GM19438 (cell line): Measurements from ENCODE around the gene TMBIM6.
"Not testable (repeated sequence)": the region's sequence is repeated elsewhere in the genome, so short reads cannot be mapped to it uniquely, and the experiment has no call there.

Source experiments
- ATAC-seq: cut with Tn5 transposase; IDR thresholded peaks from one replicate; pipeline ENCODE4 v1.9.1; 2021; ENCODE audit warnings: low read depth; ENCODE audit not compliant: unreplicated experiment

The TMBIM6 gene

DNA sequence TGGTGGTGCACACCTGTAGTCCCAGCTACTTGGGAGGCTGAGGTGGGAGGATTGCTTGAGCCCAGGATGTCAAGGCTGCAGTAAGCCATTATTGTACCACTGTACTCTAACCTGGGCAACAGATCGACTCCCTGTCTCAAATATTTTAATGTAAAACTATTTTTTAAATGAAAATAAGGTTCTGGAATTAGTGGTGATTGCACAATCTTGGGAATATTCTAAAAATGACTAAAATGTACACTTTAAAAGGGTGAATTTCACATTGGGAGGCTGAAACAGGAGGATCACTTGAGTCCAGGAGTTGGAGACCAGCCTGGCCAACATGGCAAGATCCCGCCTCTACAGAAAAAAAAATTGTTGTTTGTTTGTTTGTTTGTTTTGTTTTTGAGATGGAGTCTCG lies 12.9 kb upstream of the TMBIM6 start:
- ATAC-seq, result no peak

DNA sequence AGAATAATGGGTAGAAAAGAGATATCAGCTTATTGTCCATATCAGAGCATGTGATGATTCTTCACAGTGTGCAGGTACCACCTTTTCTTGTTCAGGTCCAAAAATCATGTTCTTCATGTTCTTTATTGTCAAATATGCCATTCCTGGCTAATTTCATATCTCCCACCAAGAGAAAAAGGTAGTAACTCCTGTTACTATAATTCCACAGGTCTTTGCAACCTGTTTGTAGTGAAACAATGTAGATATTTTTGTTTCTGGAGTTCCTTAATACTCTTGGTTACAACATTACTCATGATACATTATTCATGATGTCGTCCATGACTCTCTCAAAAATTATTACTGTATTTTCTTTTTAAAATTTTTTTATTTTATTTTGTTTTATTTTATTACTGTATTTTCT lies 11.3 kb upstream of the TMBIM6 start:
- no peak for ATAC-seq

DNA sequence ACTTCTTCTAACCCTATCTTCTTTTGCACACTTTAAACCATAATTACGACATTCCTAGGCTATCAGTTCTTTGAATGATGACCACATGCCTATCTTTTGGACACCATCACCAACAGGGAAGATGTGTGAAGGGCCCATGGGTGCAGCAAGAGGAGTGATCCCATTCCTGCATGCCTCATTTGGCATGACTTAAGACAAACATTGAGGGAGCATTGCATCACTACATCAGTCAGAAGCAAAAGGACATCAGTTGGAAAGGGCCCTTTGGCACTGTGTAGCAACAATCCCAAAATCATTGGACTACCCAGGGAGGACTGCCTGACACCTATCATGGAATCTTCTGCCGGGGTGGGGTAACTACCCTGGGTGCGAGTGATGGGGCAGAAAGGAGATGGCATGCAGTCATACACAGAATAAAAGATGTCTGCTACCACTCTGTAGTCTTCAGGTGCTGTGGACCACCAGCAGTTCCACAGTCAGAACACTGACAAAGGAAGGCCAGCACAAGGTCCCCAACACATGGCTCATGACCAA lies 10.7 kb upstream of the TMBIM6 start:
- no peak for ATAC-seq

- ATAC-seq, result no peak
These were observed 7.9 kb upstream of the TMBIM6 start for GRCh38 chr12:49733219-49734017.

- ATAC-seq, result not testable (repeated sequence)
These were observed 6.5 kb upstream of the TMBIM6 start for GRCh38 chr12:49734900-49735299.

- not testable (repeated sequence) for ATAC-seq
These were observed 2.6 kb upstream of the TMBIM6 start for GRCh38 chr12:49738721-49739120.

GRCh38 chr12:49740277-49740676 lies 1.1 kb upstream of the TMBIM6 start:
- ATAC-seq, result not testable (repeated sequence)

DNA sequence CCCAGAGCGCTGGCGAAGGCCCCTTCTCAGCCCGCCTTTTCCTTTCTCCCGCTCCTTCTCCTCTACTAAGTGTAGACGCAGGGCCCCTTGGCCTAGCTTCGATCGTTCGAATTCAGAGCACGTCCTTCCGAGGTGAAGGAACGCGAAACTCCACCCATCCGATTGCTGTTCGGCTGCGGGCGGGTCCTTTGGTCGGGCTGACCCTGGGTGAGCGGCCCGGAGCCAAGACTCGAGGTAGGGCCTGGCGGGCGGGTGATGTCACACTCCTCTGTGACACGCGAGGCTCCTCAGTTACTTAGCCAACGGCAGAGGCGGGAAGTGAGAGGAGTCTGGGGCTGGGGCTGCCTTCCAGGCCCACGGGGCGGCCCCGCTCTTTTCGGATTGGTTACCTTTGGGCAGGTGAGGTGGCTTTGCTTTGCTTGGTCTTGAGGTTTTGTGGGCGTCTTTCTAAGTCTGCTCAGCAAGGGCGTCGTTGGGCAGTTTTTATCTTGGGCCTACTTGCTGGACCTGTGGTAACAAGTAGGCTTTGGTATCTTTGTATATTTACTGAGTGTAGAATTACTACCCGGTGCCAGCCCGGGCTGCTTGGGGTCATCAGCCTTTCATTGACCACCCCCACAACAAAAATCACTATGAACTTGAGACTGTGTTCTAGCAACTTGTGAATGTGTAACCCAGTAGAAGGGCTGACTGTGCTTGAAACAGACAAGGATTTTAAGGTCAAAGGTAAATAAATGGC lies 694 bp downstream of the TMBIM6 start:
- ATAC-seq, result peak; percentile 53

- no peak for ATAC-seq
These were observed 3.1 kb downstream of the TMBIM6 start for GRCh38 chr12:49744363-49744885.

DNA sequence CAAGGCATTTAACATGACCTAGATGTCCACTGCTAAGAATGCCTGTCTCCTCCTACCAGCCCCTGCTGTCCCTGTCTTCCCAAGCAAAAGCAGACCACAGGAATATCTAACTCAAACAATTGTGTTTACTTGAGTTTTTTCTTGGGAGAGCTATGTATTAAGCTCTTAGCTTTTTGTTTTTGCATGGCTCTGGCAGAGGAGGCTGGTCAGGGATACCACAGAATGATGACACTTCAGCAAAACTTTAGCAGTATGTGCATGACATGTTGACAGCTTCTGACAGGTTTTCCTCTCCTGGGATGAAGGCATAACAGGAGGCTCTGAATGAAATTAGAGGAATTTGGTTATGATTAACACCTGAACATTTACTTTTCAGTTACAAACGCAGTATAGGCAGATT lies 6.9 kb downstream of the TMBIM6 start:
- ATAC-seq, result no peak

GRCh38 chr12:49748800-49749199 lies 7.4 kb downstream of the TMBIM6 start:
- ATAC-seq, result no peak

DNA sequence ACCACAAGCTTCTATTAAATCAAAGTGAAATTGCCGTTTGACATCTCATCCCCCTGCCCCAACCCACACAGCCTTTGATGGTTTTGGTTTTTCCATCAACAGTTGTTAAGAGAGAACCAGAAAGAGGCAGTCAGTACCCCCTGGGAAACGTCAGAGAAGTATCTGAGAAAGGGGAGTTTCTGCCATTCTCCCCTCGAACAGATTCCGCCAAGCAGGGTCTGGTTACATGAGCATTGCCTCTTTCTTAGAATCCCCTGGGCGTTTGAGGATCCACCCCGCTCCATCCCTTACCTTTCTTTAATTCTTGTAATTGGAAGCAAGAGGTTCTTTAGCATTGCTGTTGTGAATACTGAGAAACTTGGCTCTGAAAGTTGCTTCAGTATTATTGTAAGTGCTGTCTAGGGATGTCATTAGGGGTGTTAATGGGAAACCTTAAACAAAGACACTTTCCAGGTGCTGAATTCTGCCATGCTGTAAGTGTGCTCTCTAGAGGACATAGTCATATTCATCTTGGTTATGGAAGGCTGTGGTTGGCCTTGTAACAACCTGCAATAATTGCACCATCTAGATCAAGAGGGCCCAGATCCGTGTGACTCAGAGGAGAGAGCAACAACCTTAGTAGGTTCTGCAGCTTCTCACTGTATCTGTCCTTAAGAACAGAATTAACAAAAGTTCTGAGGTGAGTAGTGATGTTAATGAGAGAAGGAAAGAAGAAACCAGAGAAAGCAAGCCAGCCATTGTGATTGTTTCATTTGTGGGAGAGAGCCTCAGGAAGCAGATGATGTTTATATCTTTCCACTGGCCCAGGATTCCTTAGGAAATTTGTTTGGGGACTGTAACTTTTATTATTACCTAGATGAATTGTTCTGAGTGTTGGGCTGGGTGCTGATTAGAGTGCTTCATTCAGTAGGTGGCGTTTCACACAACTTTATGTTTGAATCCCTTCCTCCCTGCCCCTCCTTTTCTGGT lies 9.0 kb downstream of the TMBIM6 start:
- ATAC-seq, result no peak

- ATAC-seq, result no peak
These were observed 9.6 kb downstream of the TMBIM6 start for GRCh38 chr12:49750996-49751393.

DNA sequence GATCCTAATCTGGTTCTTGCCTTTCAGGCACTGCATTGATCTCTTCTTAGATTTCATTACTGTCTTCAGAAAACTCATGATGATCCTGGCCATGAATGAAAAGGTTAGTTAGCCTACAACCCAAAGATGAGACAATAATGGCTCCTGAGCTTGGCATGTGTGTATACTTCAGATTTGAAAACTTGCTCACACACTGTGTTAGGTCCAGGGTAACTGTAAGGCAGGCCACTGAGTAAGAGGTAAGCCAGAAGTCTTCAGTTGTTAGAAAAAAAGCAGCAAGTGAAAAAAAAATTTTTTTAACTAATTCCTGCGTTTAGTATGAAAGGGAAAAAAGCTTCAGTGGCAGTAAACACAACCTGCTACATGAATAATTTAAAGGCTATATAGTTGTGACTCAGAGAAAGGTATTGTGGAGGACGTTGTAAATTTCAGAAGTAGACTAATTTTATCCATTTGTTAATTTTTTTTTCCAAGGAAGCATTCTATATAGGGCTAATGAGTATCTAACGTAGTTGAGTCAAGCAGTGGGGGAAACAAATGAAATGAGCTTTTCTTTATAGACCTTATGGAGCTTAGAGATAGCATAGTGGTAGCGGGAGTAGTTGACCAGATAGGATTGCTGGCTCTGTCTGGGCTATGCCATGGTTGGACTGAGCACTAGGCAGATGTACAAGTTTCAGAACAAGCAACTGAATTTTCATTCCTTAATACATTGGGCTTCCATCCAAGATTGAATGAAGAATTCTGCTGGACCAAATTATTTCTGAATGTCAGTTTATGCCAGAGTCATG lies 20.5 kb downstream of the TMBIM6 start:
- ATAC-seq, result no peak

- ATAC-seq, result no peak
These were observed 21.1 kb downstream of the TMBIM6 start for GRCh38 chr12:49762468-49762847.

GRCh38 chr12:49763006-49763591 lies 21.7 kb downstream of the TMBIM6 start:
- ATAC-seq, result no peak

GRCh38 chr12:49764126-49764525 lies 22.8 kb downstream of the TMBIM6 start:
- no peak for ATAC-seq

DNA sequence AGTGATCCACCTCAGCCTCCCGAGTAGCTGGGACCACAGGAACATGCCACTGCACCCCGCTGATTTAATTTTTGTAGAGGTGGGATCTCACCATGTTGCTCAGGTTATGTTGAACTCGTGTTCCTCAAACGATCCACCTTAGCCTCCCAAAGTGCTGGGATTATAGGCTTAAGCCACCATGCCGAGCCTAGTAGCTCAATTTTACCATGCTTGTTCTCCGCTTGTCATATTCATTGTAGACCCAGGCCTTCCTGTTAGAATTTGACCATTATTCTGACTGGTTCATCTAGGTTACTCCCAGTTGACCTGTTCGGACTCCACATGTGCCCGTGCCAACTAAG lies 24.7 kb downstream of the TMBIM6 start:
- no peak for ATAC-seq

DNA sequence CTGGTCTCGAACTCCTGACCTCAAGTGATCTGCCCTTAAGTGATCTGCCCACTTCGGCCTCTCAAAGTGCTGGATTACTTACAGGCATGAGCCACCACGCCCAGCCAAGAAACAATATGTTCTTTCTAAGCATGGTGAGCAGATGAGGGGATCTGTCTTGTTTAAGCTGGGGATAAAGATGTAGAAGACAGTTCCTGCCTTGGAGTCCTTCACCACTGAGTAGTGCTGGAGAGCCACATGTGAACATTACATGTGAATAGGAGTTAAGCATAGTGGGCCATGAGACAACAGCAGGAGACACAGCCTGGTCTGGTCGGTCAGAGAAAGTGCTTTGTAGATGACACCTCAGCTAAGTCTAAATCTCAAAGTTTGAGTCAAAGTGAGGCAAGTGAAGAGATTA lies 26.0 kb downstream of the TMBIM6 start:
- no peak for ATAC-seq
